Spleen (tissue), 11 donors: Measurements from ENCODE around the gene ZDHHC14. TPM values are rescaled to one million over a fixed set of nuclear protein-coding genes. Genes with fewer than 3 reads are reported as not detected.

Source experiments
- DNase-seq: peaks from one replicate; pipeline ENCODE4 v3.0.0-alpha.2; 2020
- H3K27ac ChIP-seq, 8 donors: fragments of 200-600 bp; sonication (generic) in 7 of 8; 1 replicate in 4 of 8; 2 replicates in 4 of 8; pipeline versions ENCODE4 v1.5.0 to v1.8.0; 2016 to 2021; ENCODE audit warnings: inconsistent platforms in 4 of 8, mild to moderate bottlenecking in 4 of 8, moderate library complexity in 1 of 8
- H3K27me3 ChIP-seq, 7 donors: fragments of 200-600 bp; sonication (generic) in 6 of 7; replicated peaks in 1 of 7; 1 replicate in 4 of 7; 2 replicates in 3 of 7; pipeline versions ENCODE4 v1.5.0 to v1.8.0; 2016 to 2021; ENCODE audit warnings: inconsistent platforms in 3 of 7, mild to moderate bottlenecking in 1 of 7
- H3K36me3 ChIP-seq, 6 donors: fragments of 200-600 bp; sonication (generic) in 5 of 6; 1 replicate in 4 of 6; 2 replicates in 2 of 6; pipeline versions ENCODE4 v1.5.0 to v1.8.0; 2016 to 2021; ENCODE audit warnings: inconsistent platforms in 2 of 6
- H3K4me1 ChIP-seq, 6 donors: fragments of 200-600 bp; sonication (generic) in 5 of 6; 1 replicate in 3 of 6; 2 replicates in 3 of 6; pipeline versions ENCODE4 v1.5.0 to v1.8.0; 2016 to 2021; ENCODE audit warnings: inconsistent platforms in 3 of 6
- H3K4me3 ChIP-seq, 8 donors: fragments of 200-600 bp; sonication (generic) in 7 of 8; 1 replicate in 4 of 8; 2 replicates in 4 of 8; pipeline versions ENCODE4 v1.5.0 to v1.8.0; 2016 to 2021; ENCODE audit warnings: inconsistent platforms in 4 of 8, mild to moderate bottlenecking in 4 of 8, moderate library complexity in 2 of 8
- H3K9me3 ChIP-seq, 8 donors: fragments of 200-600 bp; sonication (generic) in 7 of 8; 1 replicate in 4 of 8; 2 replicates in 4 of 8; pipeline versions ENCODE4 v1.5.0 to v1.8.0; 2016 to 2021; ENCODE audit warnings: inconsistent platforms in 4 of 8
- POLR2A ChIP-seq, 3 donors: fragments of 450-650 bp; IDR thresholded peaks; one replicate each; pipeline ENCODE4 v1.5.1; 2017; ENCODE audit warnings: antibody characterized with exemption in 3 of 3, mild to moderate bottlenecking in 1 of 3
- POLR2AphosphoS5 ChIP-seq, 3 donors: sonication (generic); formaldehyde crosslinking; IDR thresholded peaks; one replicate each; pipeline ENCODE4 v1.5.1; 2017; ENCODE audit warnings: antibody characterized with exemption in 3 of 3
- WGBS, 5 donors: extraction: QIAGEN DNeasy Blood & Tissue Kit in 3 of 5; methylation state at CpG; one replicate each; pipeline versions ENCODE4 v1.1.5 to v1.1.7; 2013 to 2018; 5-methylcytosine and 5-hydroxymethylcytosine counted together
- intact Hi-C: fragments of 100-400 bp; cut with DNase I; formaldehyde crosslinking; loops from one replicate; pipeline ENCODE4 v1.15.0; 2023; ENCODE audit warnings: low total_unique reads
- polyA plus RNA-seq, 3 donors: library from polyadenylated mRNA; stranded (reverse); fragments of 200-250 nt; gene quantifications; one replicate each; pipeline ENCODE4 v1.2.1, GENCODE V29; 2013
- total RNA-seq, 7 donors: library from RNA; depleted of rRNA in 3 of 7; stranded (reverse); fragments of >200 nt in 3 of 7; fragmentation: NEBNext Ultra II Directional in 4 of 7; extraction: Animal tissue kit (Norgen Biotek cat#: 25700) in 4 of 7; gene quantifications; one replicate each; pipeline versions ENCODE4 v1.1.0 to v1.2.1, GENCODE V29; 2016 to 2021
- TF ChIP-seq, protein P1 (sequence below), 11 experiments: fragments of 200-600 bp in 7 of 11; fragments of 450-650 bp in 4 of 11; sonication (generic) in 4 of 11; IDR thresholded peaks in 8 of 11; conservative IDR thresholded peaks in 3 of 11; 1 replicate in 7 of 11; 2 replicates in 4 of 11; pipeline versions ENCODE4 v1.4.0 to v1.8.0; 2016 to 2021; ENCODE audit warnings: antibody characterized with exemption in 11 of 11, inconsistent platforms in 4 of 11, mild to moderate bottlenecking in 1 of 11
- donor health status: healthy with polysubstance abuse.
- donor health status: DM: no; HTN: no; CAD: no; lungs with moderate emphysema.
- donor health status: DM: no; HTN: no; CAD: no.
- donor health status: Bipolar disorder and iron deficiency.
- donor health status: healthy.
- donor health status: DM: no; HTN: no; CAD: no.
- donor health status: DM: yes; HTN: yes; CAD: no.

The ZDHHC14 gene
- total and polyA plus RNA-seq, 10 donors: 7.8 to 18.2 (median 11.7) TPM

GRCh38 chr6:157481865-157482249, 100.9 kb downstream of the ZDHHC14 start:
- no peak overlapping the region for H3K27ac ChIP-seq
- DNase-seq: no peak
- peaks cover 6 to 16% (median 11%) of the 10 kb centered on the region in 6 donors for H3K4me1 ChIP-seq
- 85 to 93% (median 88%) methylated on average over 4 of the region's 4 CpGs for WGBS, 5 donors
- H3K27me3 ChIP-seq: no peaks in the 10 kb centered on the region
- intact Hi-C loops: no loop called here
- H3K9me3 ChIP-seq: no peaks in the 10 kb centered on the region
- no peak overlapping the region for H3K4me3 ChIP-seq
- TF ChIP-seq POLR2A (IDR thresholded peaks at IDR 0.05) (no peak), POLR2AphosphoS5 (IDR thresholded peaks at IDR 0.05) (no peak)
- TF ChIP-seq, protein P1, sequence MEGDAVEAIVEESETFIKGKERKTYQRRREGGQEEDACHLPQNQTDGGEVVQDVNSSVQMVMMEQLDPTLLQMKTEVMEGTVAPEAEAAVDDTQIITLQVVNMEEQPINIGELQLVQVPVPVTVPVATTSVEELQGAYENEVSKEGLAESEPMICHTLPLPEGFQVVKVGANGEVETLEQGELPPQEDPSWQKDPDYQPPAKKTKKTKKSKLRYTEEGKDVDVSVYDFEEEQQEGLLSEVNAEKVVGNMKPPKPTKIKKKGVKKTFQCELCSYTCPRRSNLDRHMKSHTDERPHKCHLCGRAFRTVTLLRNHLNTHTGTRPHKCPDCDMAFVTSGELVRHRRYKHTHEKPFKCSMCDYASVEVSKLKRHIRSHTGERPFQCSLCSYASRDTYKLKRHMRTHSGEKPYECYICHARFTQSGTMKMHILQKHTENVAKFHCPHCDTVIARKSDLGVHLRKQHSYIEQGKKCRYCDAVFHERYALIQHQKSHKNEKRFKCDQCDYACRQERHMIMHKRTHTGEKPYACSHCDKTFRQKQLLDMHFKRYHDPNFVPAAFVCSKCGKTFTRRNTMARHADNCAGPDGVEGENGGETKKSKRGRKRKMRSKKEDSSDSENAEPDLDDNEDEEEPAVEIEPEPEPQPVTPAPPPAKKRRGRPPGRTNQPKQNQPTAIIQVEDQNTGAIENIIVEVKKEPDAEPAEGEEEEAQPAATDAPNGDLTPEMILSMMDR (IDR thresholded peaks at IDR 0.05 in 8 of 11, conservative IDR thresholded peaks at IDR 0.05 in 3 of 11): no peak
- H3K36me3 ChIP-seq: no peaks in the 10 kb centered on the region

GRCh38 chr6:157483770-157484169, 102.8 kb downstream of the ZDHHC14 start:
- intact Hi-C loops: no loop called here
- Histone ChIP-seq H3K4me3 (no peak overlapping the region), H3K36me3 (no peaks in the 10 kb centered on the region), H3K27ac (no peak overlapping the region), H3K27me3 (no peaks in the 10 kb centered on the region), H3K4me1 (peaks cover 11 to 35% (median 19%) of the 10 kb centered on the region in 6 donors), H3K9me3 (no peaks in the 10 kb centered on the region)
- WGBS, 5 donors: 92 to 97% (median 95%) methylated on average over 3 of the region's 3 CpGs
- DNase-seq: no peak
- TF ChIP-seq, protein P1 (IDR thresholded peaks at IDR 0.05 in 8 of 11, conservative IDR thresholded peaks at IDR 0.05 in 3 of 11): no peak
- TF ChIP-seq POLR2A (IDR thresholded peaks at IDR 0.05): no peak
- no peak for TF ChIP-seq POLR2AphosphoS5 (IDR thresholded peaks at IDR 0.05)

DNA sequence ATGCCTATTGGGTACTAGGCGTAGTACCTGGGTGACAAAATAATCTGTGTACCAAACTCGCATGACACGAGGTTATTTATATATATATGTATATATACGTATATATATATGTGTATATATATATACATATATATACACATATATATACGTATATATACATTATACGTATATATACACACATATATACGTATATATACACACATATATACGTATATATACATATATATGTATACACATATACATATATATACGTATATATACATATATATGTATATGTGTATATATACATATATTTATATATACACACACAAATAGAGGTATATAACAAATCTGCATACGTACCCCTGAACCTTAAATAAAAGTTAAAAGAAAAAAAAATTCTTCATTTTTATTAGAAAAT, 103.2 kb downstream of the ZDHHC14 start:
- no peak for DNase-seq
- H3K4me3 ChIP-seq: no peak overlapping the region
- no peaks in the 10 kb centered on the region for H3K9me3 ChIP-seq
- H3K27me3 ChIP-seq: no peaks in the 10 kb centered on the region
- WGBS, 5 donors: 90 to 96% (median 93%) methylated on average over 10 of the region's 10 CpGs
- no peak overlapping the region for H3K27ac ChIP-seq
- TF ChIP-seq, protein P1 (IDR thresholded peaks at IDR 0.05 in 8 of 11, conservative IDR thresholded peaks at IDR 0.05 in 3 of 11): no peak
- TF ChIP-seq POLR2A (IDR thresholded peaks at IDR 0.05): no peak
- no peak for TF ChIP-seq POLR2AphosphoS5 (IDR thresholded peaks at IDR 0.05)
- intact Hi-C loops: no loop called here
- no peaks in the 10 kb centered on the region for H3K36me3 ChIP-seq
- H3K4me1 ChIP-seq: peaks cover 11 to 39% (median 19%) of the 10 kb centered on the region in 6 donors

- H3K4me1 ChIP-seq: peaks cover 11 to 51% (median 18%) of the 10 kb centered on the region in 6 donors
- WGBS, 5 donors: 9 to 18% (median 17%) methylated on average over 5 of the region's 5 CpGs
- intact Hi-C loops: no loop called here
- no peaks in the 10 kb centered on the region for H3K9me3 ChIP-seq
- no peaks in the 10 kb centered on the region for H3K27me3 ChIP-seq
- peak overlapping the region in 4 of 8 donors; percentile 28 to 59 (median 40) for H3K27ac ChIP-seq
- peak; percentile 80 for DNase-seq
- no peak for TF ChIP-seq POLR2A (IDR thresholded peaks at IDR 0.05)
- peak in 2 of 3 donors; percentile 50 to 67 for TF ChIP-seq POLR2AphosphoS5 (IDR thresholded peaks at IDR 0.05)
- TF ChIP-seq, protein P1 (IDR thresholded peaks at IDR 0.05 in 8 of 11, conservative IDR thresholded peaks at IDR 0.05 in 3 of 11): no peak
- H3K36me3 ChIP-seq: no peaks in the 10 kb centered on the region
- no peak overlapping the region for H3K4me3 ChIP-seq
These were observed 105.6 kb downstream of the ZDHHC14 start for GRCh38 chr6:157486572-157486971.
